WTC11 (cell line): ENCODE data around the gene ADNP2. TPM values are rescaled to one million over a fixed set of nuclear protein-coding genes. Genes with fewer than 3 reads are reported as not detected.
A peak's percentile ranks its signal among the peaks of the same experiment; 100 is the strongest.

Experiments
- ATAC-seq: fragments of 200-7000 bp; cut with Tn5 transposase; 2 replicates; pipeline ENCODE4 v1.10.0; 2021; ENCODE audit warnings: mild to moderate bottlenecking, moderate library complexity
- CTCF ChIA-PET: fragments of 300-600 bp; sonication (Branson Sonifier 250); formaldehyde crosslinking; loops from one replicate; lab custom pipeline; 2021; ENCODE audit warnings: antibody characterized with exemption; lab: Charles Lee
- POLR2A ChIA-PET: fragments of 350-600 bp; sonication (Branson Sonifier 250); formaldehyde crosslinking; loops from one replicate; lab custom pipeline; 2021; ENCODE audit warnings: antibody characterized with exemption; lab: Charles Lee
- DNase-seq: peaks from one replicate; pipeline ENCODE4 v3.0.0; 2021; ENCODE audit warnings: low spot score
- H3K27ac Mint-ChIP-seq: 2 replicates; pipeline ENCODE4 v1.8.0; 2021; ENCODE audit warnings: mixed read lengths
- H3K27me3 Mint-ChIP-seq: 2 replicates; pipeline ENCODE4 v1.8.0; 2021; ENCODE audit warnings: low read depth, mild to moderate bottlenecking, moderate library complexity, mixed read lengths
- H3K36me3 Mint-ChIP-seq: 2 replicates; pipeline ENCODE4 v1.8.0; 2021; ENCODE audit warnings: mixed read lengths
- H3K4me1 Mint-ChIP-seq: 2 replicates; pipeline ENCODE4 v1.8.0; 2022; ENCODE audit warnings: mixed read lengths
- H3K4me3 Mint-ChIP-seq: 2 replicates; pipeline ENCODE4 v1.8.0; 2021; ENCODE audit warnings: mild to moderate bottlenecking, moderate library complexity, mixed read lengths
- H3K9me3 Mint-ChIP-seq: 2 replicates; pipeline ENCODE4 v1.8.0; 2021; ENCODE audit warnings: mixed read lengths
- AFF4 ChIP-seq: sonication (generic); formaldehyde crosslinking; IDR thresholded peaks from 2 replicates; pipeline ENCODE4 v1.8.1; 2023; ENCODE audit warnings: mild to moderate bottlenecking, missing genetic modification reagents, borderline replicate concordance
- ATF1 ChIP-seq: sonication (generic); formaldehyde crosslinking; IDR thresholded peaks from 2 replicates; pipeline ENCODE4 v1.8.1; 2023; ENCODE audit warnings: mild to moderate bottlenecking, moderate library complexity, missing genetic modification reagents
- CTCF ChIP-seq: fragments of 200-600 bp; IDR thresholded peaks from 2 replicates; pipeline ENCODE4 v1.8.0; 2022; ENCODE audit warnings: antibody characterized with exemption
- ELF4 ChIP-seq: sonication (generic); formaldehyde crosslinking; IDR thresholded peaks from 2 replicates; pipeline ENCODE4 v1.8.1; 2022; ENCODE audit warnings: low read depth, mild to moderate bottlenecking, moderate library complexity, missing genetic modification reagents
- ESRRA ChIP-seq: sonication (generic); formaldehyde crosslinking; IDR thresholded peaks from 2 replicates; pipeline ENCODE4 v1.8.1; 2022; ENCODE audit warnings: mild to moderate bottlenecking, missing genetic modification reagents, borderline replicate concordance
- GABPB1 ChIP-seq: sonication (generic); formaldehyde crosslinking; IDR thresholded peaks from 2 replicates; pipeline ENCODE4 v1.8.1; 2023; ENCODE audit warnings: mild to moderate bottlenecking, missing genetic modification reagents
- JUN ChIP-seq: sonication (generic); formaldehyde crosslinking; IDR thresholded peaks from 2 replicates; pipeline ENCODE4 v1.8.0; 2023; ENCODE audit warnings: mild to moderate bottlenecking, missing genetic modification reagents
- NR3C1 ChIP-seq: sonication (generic); formaldehyde crosslinking; conservative IDR thresholded peaks from 2 replicates; pipeline ENCODE4 v1.8.1; 2023; ENCODE audit warnings: low read depth, mild to moderate bottlenecking, missing genetic modification reagents
- PREB ChIP-seq: sonication (generic); formaldehyde crosslinking; IDR thresholded peaks from 2 replicates; pipeline ENCODE4 v1.8.1; 2022; ENCODE audit warnings: mild to moderate bottlenecking, missing genetic modification reagents, moderate library complexity, borderline replicate concordance
- RELA ChIP-seq: sonication (generic); formaldehyde crosslinking; IDR thresholded peaks from 2 replicates; pipeline ENCODE4 v1.8.1; 2022; ENCODE audit warnings: missing genetic modification reagents, mild to moderate bottlenecking, borderline replicate concordance
- SMAD4 ChIP-seq: sonication (generic); formaldehyde crosslinking; IDR thresholded peaks from 2 replicates; pipeline ENCODE4 v1.8.0; 2022; ENCODE audit warnings: mild to moderate bottlenecking, missing genetic modification reagents
- SP1 ChIP-seq: sonication (generic); formaldehyde crosslinking; conservative IDR thresholded peaks from 2 replicates; pipeline ENCODE4 v1.8.1; 2022; ENCODE audit warnings: missing genetic modification reagents
- TCF7 ChIP-seq: sonication (generic); formaldehyde crosslinking; IDR thresholded peaks from 2 replicates; pipeline ENCODE4 v1.8.0; 2022; ENCODE audit warnings: mild to moderate bottlenecking, low read depth, missing genetic modification reagents, moderate library complexity
- TEAD4 ChIP-seq: sonication (generic); formaldehyde crosslinking; IDR thresholded peaks from 2 replicates; pipeline ENCODE4 v1.8.0; 2022; ENCODE audit warnings: mild to moderate bottlenecking, missing genetic modification reagents
- TP53 ChIP-seq: sonication (generic); formaldehyde crosslinking; IDR thresholded peaks from 2 replicates; pipeline ENCODE4 v1.8.1; 2023; ENCODE audit warnings: mild to moderate bottlenecking, missing genetic modification reagents
- ZBTB21 ChIP-seq: sonication (generic); formaldehyde crosslinking; IDR thresholded peaks from 2 replicates; pipeline ENCODE4 v1.8.1; 2023; ENCODE audit warnings: mild to moderate bottlenecking, missing genetic modification reagents, borderline replicate concordance
- ZMAT4 ChIP-seq: fragments of 250-450 bp; sonication (Bioruptor Pico); IDR thresholded peaks from 2 replicates; pipeline ENCODE4 v1.9.0; 2021; ENCODE audit warnings: mild to moderate bottlenecking
- ZNF416 ChIP-seq: fragments of 250-450 bp; sonication (Bioruptor Pico); IDR thresholded peaks from 2 replicates; pipeline ENCODE4 v1.9.0; 2021; ENCODE audit warnings: mild to moderate bottlenecking, inconsistent platforms
- total RNA-seq: library from RNA; stranded (reverse); gene quantifications from 3 replicates; pipeline ENCODE4 v1.2.3, GENCODE V29; 2021
- TF ChIP-seq, protein P1 (sequence below): sonication (generic); formaldehyde crosslinking; IDR thresholded peaks from 2 replicates; pipeline ENCODE4 v1.8.0; 2023; ENCODE audit warnings: missing genetic modification reagents, mild to moderate bottlenecking, borderline replicate concordance

ADNP2 gene
- total RNA-seq, 1 experiment from 2014 or later: 56.0 TPM

GRCh38 chr18:80181642-80182461, 72.8 kb downstream of the ADNP2 start:
- DNase-seq (no peak), ATAC-seq (no peak; the same call in 1 of the 2 replicates)
- TF ChIP-seq SMAD4 (CRISPR knock-in tag) (no peak), ESRRA (CRISPR knock-in tag) (peak; percentile 54; the same call in 1 of the 2 replicates)
- H3K27me3 Mint-ChIP-seq: no peaks in the 10 kb centered on the region
- H3K4me3 Mint-ChIP-seq: no peak overlapping the region
- H3K36me3 Mint-ChIP-seq: 0 out of 2 replicates have a peak, but pooled peaks cover 3% of the 10 kb centered on the region
- CTCF ChIA-PET: interaction anchor here (0.9 to 2.2 kb wide), 6 partner anchors 11 to 65 kb away, joined by 3 to 14 read pairs (median 6); partner anchors contain the start of gene PARD6G
- H3K27ac Mint-ChIP-seq: peak overlapping the region; percentile 75
- POLR2A ChIA-PET: no interaction called here
- peaks cover 12% of the 10 kb centered on the region for H3K9me3 Mint-ChIP-seq
- peaks cover 7% of the 10 kb centered on the region for H3K4me1 Mint-ChIP-seq

GRCh38 chr18:80182855-80183254, 73.8 kb downstream of the ADNP2 start:
- Mint-ChIP-seq H3K27ac (no peak overlapping the region), H3K9me3 (peaks cover 12% of the 10 kb centered on the region), H3K27me3 (no peaks in the 10 kb centered on the region), H3K4me3 (no peak overlapping the region), H3K36me3 (0 out of 2 replicates have a peak, but pooled peaks cover 3% of the 10 kb centered on the region), H3K4me1 (peaks cover 7% of the 10 kb centered on the region)
- TF ChIP-seq ATF1 (no peak), CTCF (no peak), JUN (CRISPR knock-in tag) (no peak), ZMAT4 (CRISPR knock-in tag) (no peak), RELA (CRISPR knock-in tag) (no peak), ZNF416 (no peak), TP53 (CRISPR knock-in tag) (no peak), GABPB1 (no peak), SP1 (no peak), NR3C1 (CRISPR knock-in tag) (no peak), ZBTB21 (CRISPR knock-in tag) (no peak), AFF4 (CRISPR knock-in tag) (no peak), PREB (CRISPR knock-in tag) (no peak), TCF7 (CRISPR knock-in tag) (no peak), ELF4 (CRISPR knock-in tag) (no peak), TEAD4 (CRISPR knock-in tag) (no peak)
- TF ChIP-seq, protein P1, sequence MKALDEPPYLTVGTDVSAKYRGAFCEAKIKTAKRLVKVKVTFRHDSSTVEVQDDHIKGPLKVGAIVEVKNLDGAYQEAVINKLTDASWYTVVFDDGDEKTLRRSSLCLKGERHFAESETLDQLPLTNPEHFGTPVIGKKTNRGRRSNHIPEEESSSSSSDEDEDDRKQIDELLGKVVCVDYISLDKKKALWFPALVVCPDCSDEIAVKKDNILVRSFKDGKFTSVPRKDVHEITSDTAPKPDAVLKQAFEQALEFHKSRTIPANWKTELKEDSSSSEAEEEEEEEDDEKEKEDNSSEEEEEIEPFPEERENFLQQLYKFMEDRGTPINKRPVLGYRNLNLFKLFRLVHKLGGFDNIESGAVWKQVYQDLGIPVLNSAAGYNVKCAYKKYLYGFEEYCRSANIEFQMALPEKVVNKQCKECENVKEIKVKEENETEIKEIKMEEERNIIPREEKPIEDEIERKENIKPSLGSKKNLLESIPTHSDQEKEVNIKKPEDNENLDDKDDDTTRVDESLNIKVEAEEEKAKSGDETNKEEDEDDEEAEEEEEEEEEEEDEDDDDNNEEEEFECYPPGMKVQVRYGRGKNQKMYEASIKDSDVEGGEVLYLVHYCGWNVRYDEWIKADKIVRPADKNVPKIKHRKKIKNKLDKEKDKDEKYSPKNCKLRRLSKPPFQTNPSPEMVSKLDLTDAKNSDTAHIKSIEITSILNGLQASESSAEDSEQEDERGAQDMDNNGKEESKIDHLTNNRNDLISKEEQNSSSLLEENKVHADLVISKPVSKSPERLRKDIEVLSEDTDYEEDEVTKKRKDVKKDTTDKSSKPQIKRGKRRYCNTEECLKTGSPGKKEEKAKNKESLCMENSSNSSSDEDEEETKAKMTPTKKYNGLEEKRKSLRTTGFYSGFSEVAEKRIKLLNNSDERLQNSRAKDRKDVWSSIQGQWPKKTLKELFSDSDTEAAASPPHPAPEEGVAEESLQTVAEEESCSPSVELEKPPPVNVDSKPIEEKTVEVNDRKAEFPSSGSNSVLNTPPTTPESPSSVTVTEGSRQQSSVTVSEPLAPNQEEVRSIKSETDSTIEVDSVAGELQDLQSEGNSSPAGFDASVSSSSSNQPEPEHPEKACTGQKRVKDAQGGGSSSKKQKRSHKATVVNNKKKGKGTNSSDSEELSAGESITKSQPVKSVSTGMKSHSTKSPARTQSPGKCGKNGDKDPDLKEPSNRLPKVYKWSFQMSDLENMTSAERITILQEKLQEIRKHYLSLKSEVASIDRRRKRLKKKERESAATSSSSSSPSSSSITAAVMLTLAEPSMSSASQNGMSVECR: no peak
- CTCF ChIA-PET: interaction anchor here (2.2 kb wide), 1 partner anchor 17 kb away, joined by 14 read pairs; no protein-coding TSS in a partner anchor
- DNase-seq (no peak), ATAC-seq (no peak)
- POLR2A ChIA-PET: interaction anchor here (0.9 kb wide), 1 partner anchor 14 kb away, joined by 3 read pairs; no protein-coding TSS in a partner anchor
